ENCODE measurements around the gene FZD4.

FZD4 gene

GRCh38 chr11:86922225-86922624 is 33.0 kb downstream of the FZD4 start:
- Histone ChIP-seq H3K36me3 (replicated peaks; ENCODE audit: insufficient read depth, low read length) (no peaks in the 10 kb centered on the region), H2AFZ (ENCODE audit: low read length) (no peak overlapping the region), H3K4me2 (ENCODE audit: low read depth, low read length) (no peak overlapping the region), H3K9ac (ENCODE audit: low read length) (no peak overlapping the region), H3K79me2 (ENCODE audit: low read length) (no peaks in the 10 kb centered on the region), H3K27me3 (replicated peaks; ENCODE audit: insufficient read depth, low read length) (no peaks in the 10 kb centered on the region), H3F3A (ENCODE audit: insufficient read depth, low read length) (no peaks in the 10 kb centered on the region), H3K4me3 (ENCODE audit: low read length) (no peak overlapping the region), H3K27ac (ENCODE audit: low read length) (no peak overlapping the region), H3K4me1 (ENCODE audit: low read length) (peaks cover 13% of the 10 kb centered on the region), H3K9me3 (replicated peaks; ENCODE audit: insufficient read depth, low read length) (no peaks in the 10 kb centered on the region), H4K20me1 (ENCODE audit: insufficient read depth, low read length) (no peaks in the 10 kb centered on the region), H3K9me2 (replicated peaks; ENCODE audit: insufficient read depth, low read length) (no peaks in the 10 kb centered on the region)
- TF ChIP-seq CTCF (IDR thresholded peaks at IDR 0.05; ENCODE audit: low read length) (no peak), EZH2 (optimal IDR thresholded peaks at IDR 0.05; ENCODE audit: low read depth, low read length) (no peak)
- no peak for DNase-seq

- H4K20me1 ChIP-seq (ENCODE audit: insufficient read depth, low read length): no peaks in the 10 kb centered on the region
- H3K9ac ChIP-seq (ENCODE audit: low read length): no peak overlapping the region
- H3K9me2 ChIP-seq (replicated peaks; ENCODE audit: insufficient read depth, low read length): no peaks in the 10 kb centered on the region
- peak overlapping the region; percentile 8; the same call in 1 of the 2 replicates for H3K27ac ChIP-seq (ENCODE audit: low read length)
- peaks cover 17% of the 10 kb centered on the region for H3K4me1 ChIP-seq (ENCODE audit: low read length)
- H2AFZ ChIP-seq (ENCODE audit: low read length): peak overlapping the region; percentile 52; the same call in 1 of the 2 replicates
- TF ChIP-seq EZH2phosphoT487 (IDR thresholded peaks at IDR 0.05; ENCODE audit: low read length): no peak
- no peak for TF ChIP-seq EZH2 (optimal IDR thresholded peaks at IDR 0.05; ENCODE audit: low read depth, low read length)
- peak; percentile 69 for TF ChIP-seq CTCF (IDR thresholded peaks at IDR 0.05; ENCODE audit: low read length)
- peak overlapping the region; percentile 51; the same call in 1 of the 2 replicates for H3K4me2 ChIP-seq (ENCODE audit: low read depth, low read length)
- H3K79me2 ChIP-seq (ENCODE audit: low read length): no peaks in the 10 kb centered on the region
- H3F3A ChIP-seq (ENCODE audit: insufficient read depth, low read length): no peaks in the 10 kb centered on the region
- H3K27me3 ChIP-seq (replicated peaks; ENCODE audit: insufficient read depth, low read length): no peaks in the 10 kb centered on the region
- no peaks in the 10 kb centered on the region for H3K9me3 ChIP-seq (replicated peaks; ENCODE audit: insufficient read depth, low read length)
- H3K36me3 ChIP-seq (replicated peaks; ENCODE audit: insufficient read depth, low read length): no peaks in the 10 kb centered on the region
- H3K4me3 ChIP-seq (ENCODE audit: low read length): no peak overlapping the region
- peak; percentile 83 for DNase-seq
Measured at GRCh38 chr11:86919557-86920210, 35.5 kb downstream of the FZD4 start.

- Histone ChIP-seq H3K4me2 (ENCODE audit: low read depth, low read length) (peak overlapping the region; percentile 51; the same call in 1 of the 2 replicates), H2AFZ (ENCODE audit: low read length) (no peak overlapping the region)
Measured at GRCh38 chr11:86918973-86919372, 36.2 kb downstream of the FZD4 start.

More at GRCh38 chr11:86918973-86919372, 36.2 kb downstream of the FZD4 start:
- H3K4me1 ChIP-seq (ENCODE audit: low read length): peaks cover 17% of the 10 kb centered on the region
- H4K20me1 ChIP-seq (ENCODE audit: insufficient read depth, low read length): no peaks in the 10 kb centered on the region
- TF ChIP-seq CTCF (IDR thresholded peaks at IDR 0.05; ENCODE audit: low read length) (no peak), EZH2 (optimal IDR thresholded peaks at IDR 0.05; ENCODE audit: low read depth, low read length) (no peak), EZH2phosphoT487 (IDR thresholded peaks at IDR 0.05; ENCODE audit: low read length) (no peak)
- no peaks in the 10 kb centered on the region for H3F3A ChIP-seq (ENCODE audit: insufficient read depth, low read length)
- H3K36me3 ChIP-seq (replicated peaks; ENCODE audit: insufficient read depth, low read length): no peaks in the 10 kb centered on the region
- H3K27me3 ChIP-seq (replicated peaks; ENCODE audit: insufficient read depth, low read length): no peaks in the 10 kb centered on the region
- no peak for DNase-seq
- no peaks in the 10 kb centered on the region for H3K9me2 ChIP-seq (replicated peaks; ENCODE audit: insufficient read depth, low read length)
- no peaks in the 10 kb centered on the region for H3K79me2 ChIP-seq (ENCODE audit: low read length)
- H3K27ac ChIP-seq (ENCODE audit: low read length): no peak overlapping the region
- H3K4me3 ChIP-seq (ENCODE audit: low read length): no peak overlapping the region
- no peak overlapping the region for H3K9ac ChIP-seq (ENCODE audit: low read length)
- H3K9me3 ChIP-seq (replicated peaks; ENCODE audit: insufficient read depth, low read length): no peaks in the 10 kb centered on the region

Measured in MM.1S (cell line).